ENCODE measurements around the gene IFI27L1.

The IFI27L1 gene

DNA sequence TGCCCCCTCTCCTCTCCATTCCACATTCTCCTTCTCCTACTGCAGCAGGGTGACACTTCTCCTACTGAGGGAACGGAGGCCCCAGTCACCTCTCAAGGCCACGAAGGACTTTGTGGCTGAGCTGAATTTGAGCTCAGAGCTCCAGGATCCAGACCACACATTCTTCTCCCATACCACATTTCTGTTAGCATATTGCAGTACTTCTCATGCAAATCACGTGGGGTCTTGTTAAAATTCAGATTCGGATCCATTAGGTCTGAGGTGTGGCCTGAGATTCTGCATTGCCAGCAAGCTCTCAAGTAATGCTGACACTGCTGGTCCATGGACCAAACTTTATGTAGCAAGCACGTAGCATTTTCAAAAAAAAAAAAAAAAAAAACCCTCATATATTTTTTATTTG is 57.9 kb downstream of the IFI27L1 start:
- DNase-seq, result no peak

DNA sequence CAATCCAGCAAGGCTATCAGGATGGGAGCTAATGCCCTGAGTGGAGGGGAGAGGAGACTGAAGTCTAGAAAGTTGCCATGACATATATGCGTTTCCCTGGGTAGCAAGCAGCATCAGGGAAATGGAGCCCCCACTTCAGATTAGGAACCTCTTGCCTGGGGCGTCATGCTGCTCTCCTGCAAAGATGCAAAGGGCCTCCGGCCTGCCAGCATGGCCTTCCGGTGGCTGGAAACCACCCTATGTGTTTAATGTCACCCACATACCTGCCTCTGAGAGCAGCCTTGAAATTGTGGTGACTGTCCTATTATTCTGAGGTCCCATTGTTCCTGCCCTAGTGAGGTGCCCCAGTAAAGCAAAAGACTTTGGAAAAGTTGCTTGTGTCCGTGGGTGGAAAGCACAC is 58.3 kb downstream of the IFI27L1 start:
- DNase-seq, result no peak

DNA sequence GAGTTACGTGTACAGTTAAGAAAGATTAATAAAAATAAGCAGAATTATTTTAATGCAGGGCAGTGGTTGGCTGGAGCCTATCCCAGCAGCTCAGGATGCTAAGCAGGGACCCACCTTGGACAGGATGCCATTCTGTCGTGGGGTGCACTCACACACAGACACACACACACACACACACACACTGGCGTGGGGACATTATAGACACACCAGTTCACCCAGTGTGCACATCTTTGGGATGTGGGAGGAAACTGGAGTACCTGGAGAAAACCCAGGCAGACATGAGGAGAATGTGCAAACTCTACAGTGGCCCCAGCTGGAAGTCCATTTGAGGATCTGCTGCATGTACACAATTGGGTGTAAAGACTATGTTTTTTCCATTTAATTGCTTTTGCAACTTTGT is 61.1 kb downstream of the IFI27L1 start:
- DNase-seq, result no peak

DNA sequence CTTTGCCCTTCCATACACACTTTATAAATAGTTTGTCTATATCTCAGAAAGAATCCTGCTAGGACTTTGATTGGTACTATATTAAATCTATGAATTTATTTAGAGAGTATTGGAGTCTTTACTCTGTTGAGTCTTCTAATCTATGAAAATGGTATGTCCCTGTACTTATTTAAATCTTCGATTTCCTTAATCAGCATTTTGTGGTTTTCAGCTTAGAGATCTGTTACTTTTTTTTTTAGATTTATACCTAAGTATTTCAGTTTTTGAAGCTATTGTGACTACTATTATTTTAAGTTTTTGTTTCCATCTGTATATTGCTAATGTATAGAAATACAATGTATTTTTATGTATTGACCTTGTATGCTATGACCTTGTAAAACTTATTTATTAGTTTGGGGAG is 61.7 kb downstream of the IFI27L1 start:
- DNase-seq, result no peak

DNA sequence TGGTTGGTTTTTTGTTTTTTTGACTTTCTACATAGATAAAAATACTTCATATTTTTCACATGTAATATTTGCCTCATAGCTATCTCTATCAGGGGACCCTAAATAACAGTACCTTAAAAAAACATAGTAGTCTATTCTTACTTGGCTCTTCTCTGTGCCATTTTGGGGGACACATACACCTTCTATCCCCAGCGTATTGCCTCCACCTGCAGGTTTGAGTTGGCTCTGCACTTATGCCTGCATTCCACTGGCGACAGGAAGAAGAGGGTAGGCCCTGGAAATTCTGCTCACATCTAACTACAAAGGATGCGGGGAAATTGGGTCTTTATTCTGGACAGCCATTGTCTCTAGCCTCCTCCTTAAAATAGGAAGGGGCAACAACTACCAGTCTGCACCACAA is 62.1 kb downstream of the IFI27L1 start:
- DNase-seq, result no peak

DNA sequence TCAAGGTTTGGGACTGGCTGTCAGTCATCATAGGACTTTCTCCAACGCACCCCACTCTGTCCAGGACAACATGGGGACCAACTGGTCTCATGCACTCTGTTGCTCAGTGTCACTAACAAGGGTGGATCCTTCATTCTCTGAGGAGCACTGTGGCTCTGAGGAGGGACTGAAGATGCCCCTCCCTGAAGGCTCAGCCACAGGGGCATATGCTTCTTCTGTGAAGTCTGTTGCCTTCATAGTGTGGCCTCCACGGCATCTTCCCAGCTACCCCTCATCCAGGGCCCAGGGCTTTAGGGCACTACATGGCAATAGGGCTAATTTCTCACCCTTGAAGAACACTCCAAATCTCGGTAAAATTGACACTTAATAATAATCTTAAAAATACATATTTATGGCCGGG is 62.6 kb downstream of the IFI27L1 start:
- DNase-seq, result no peak

DNA sequence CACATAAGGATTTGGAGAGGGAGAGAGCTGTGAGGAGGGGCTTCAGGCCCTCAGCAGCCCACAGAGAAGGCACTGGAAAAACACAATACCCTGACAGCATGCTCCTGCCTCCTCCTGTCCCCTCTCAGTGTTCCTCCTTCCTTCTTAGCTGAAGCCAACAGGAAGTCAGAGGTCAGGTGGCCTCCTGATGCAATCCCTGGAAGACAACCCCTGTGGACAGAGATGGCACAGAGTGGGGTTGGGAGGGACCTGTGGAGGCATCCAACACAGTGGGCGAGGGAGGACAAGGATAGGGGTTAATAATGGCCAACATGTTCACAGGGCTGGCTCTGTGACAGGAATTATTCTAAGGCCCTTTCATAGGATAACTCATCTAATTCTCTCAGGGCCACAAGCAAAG is 63.7 kb downstream of the IFI27L1 start:
- DNase-seq, result no peak

DNA sequence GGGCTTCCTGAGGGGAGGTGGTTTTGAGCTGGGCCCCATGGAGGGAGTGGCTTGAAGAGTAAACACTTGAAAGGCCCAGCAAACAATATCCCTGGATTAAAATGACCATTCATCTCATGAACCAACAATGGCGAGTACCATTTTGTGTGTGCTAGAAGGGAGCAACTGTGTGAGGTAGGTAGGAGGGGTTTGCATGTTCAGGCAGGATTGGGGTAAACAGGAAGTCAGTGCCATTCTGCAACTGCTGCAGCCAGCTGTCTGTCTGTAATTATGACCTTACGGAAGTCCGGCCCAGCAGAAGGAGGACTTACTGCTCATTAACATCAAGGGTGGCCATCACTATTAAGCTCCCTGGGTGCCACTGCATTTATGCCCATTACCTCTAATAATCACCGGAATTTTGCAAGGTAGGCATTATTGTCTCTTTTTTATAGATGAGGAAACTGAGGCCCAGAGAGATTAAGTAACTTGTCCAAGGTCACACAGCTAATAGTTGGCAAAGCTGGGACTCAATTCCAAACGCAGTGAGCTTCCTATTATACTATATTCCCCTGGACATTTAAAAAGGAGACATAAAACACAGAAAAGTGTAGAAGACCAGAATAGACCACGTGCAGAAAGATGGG is 64.9 kb downstream of the IFI27L1 start:
- DNase-seq, result no peak

Data from NCI-H187 treated with DMSO at 0.1 percent for 48 hours (cell line).